GM12864 (cell line): ENCODE measurements around the gene MYL6.

Experiments
- DNase-seq: peaks from one replicate; pipeline ENCODE4 v3.0.0-alpha.2; 2011; ENCODE audit warnings: low read depth
- H3K4me3 ChIP-seq: 2 replicates; pipeline ENCODE4 v1.5.1; 2011; ENCODE audit warnings: mild to moderate bottlenecking, low read depth, low read length, control low read depth
- TF ChIP-seq, protein P1 (sequence below): IDR thresholded peaks from 2 replicates; pipeline ENCODE4 v1.5.1; 2011; ENCODE audit warnings: low read depth, mild to moderate bottlenecking, moderate library complexity, low read length, control low read depth, inconsistent platforms; ENCODE audit errors: missing control alignments

The MYL6 gene

DNA sequence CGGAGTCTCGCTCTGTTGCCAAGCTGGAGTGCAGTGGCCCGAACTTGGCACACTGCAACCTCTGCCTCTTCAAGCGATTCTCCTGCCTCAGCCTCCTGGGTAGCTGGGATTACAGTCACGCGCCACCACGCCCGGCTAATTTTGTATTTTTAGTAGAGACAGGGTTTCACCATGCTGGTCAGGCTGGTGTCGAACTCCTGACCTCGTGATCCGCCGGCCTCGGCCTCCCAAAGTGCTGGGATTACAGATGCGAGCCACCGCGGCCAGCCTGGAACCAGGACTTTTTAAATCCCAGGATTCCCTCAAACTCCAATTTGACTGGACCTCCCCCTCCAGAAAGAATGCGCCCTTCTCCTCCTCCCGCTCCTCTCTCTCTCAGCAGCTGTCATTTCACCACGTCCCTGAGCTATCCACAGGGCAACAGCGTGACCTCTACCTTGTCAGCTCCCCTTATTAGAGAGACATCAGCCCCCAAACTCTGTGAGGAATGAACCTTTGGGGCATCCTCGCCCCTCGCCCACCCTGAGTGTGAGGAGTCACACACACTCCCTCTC, 28.1 kb upstream of the MYL6 start:
- no peak for DNase-seq
- peak overlapping the region; percentile 88; the same call in 1 of the 2 replicates for H3K4me3 ChIP-seq
- TF ChIP-seq, protein P1, sequence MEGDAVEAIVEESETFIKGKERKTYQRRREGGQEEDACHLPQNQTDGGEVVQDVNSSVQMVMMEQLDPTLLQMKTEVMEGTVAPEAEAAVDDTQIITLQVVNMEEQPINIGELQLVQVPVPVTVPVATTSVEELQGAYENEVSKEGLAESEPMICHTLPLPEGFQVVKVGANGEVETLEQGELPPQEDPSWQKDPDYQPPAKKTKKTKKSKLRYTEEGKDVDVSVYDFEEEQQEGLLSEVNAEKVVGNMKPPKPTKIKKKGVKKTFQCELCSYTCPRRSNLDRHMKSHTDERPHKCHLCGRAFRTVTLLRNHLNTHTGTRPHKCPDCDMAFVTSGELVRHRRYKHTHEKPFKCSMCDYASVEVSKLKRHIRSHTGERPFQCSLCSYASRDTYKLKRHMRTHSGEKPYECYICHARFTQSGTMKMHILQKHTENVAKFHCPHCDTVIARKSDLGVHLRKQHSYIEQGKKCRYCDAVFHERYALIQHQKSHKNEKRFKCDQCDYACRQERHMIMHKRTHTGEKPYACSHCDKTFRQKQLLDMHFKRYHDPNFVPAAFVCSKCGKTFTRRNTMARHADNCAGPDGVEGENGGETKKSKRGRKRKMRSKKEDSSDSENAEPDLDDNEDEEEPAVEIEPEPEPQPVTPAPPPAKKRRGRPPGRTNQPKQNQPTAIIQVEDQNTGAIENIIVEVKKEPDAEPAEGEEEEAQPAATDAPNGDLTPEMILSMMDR = no peak

DNA sequence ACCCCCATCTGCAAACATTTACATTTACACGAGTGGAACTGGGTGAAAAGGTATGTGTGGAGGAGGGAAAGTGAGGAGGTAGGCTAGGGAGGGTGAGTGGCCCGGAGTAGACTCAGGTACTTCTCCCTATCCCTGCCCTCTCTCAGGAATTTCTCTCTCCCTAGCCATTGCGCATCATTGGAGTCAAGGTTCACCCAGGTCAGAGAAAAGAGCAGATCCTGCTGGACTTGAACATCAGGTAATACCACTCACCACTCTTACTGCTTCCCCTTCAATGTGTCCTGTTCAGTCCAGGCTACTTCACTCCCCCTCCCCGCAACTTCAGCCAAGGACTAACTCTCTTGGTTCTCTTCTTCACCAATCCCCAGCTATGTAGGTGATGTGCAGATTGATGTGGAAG, 27.3 kb upstream of the MYL6 start:
- no peak for DNase-seq
- H3K4me3 ChIP-seq = no peak overlapping the region

GRCh38 chr12:56134897-56135296, 23.3 kb upstream of the MYL6 start:
- DNase-seq = no peak
- TF ChIP-seq, protein P1 = no peak
- no peak overlapping the region for H3K4me3 ChIP-seq

More for the DNA sequence above, 27.3 kb upstream of the MYL6 start:
- TF ChIP-seq, protein P1 = no peak

DNA sequence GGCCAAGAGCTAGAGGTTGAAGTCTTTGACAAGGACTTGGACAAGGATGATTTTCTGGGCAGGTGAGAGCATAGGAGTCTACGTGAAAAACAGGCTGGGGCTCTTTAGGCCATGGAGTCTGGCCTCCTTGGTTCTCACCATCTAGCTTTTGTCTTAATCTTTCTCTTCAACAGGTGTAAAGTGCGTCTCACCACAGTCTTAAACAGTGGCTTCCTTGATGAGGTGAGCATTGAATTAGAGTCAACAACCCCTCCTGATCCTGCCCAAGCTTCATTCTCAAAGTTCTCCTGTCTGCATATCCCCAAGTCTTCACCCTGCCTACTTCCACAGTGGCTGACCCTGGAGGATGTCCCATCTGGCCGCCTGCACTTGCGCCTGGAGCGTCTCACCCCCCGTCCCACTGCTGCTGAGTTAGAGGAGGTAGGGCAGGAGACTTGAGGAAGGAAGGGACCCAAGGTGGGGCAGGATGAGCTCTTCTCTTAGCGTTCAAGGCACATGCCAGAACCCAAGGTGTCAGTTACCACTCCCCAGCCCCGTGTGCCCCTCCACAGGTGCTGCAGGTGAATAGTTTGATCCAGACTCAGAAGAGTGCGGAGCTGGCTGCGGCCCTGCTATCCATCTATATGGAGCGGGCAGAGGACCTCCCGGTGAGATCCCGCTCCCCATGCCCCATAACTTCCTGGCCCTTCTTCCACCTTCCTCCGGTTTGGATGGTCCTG, 20.1 kb upstream of the MYL6 start:
- TF ChIP-seq, protein P1 = no peak
- no peak for DNase-seq
- no peak overlapping the region for H3K4me3 ChIP-seq

DNA sequence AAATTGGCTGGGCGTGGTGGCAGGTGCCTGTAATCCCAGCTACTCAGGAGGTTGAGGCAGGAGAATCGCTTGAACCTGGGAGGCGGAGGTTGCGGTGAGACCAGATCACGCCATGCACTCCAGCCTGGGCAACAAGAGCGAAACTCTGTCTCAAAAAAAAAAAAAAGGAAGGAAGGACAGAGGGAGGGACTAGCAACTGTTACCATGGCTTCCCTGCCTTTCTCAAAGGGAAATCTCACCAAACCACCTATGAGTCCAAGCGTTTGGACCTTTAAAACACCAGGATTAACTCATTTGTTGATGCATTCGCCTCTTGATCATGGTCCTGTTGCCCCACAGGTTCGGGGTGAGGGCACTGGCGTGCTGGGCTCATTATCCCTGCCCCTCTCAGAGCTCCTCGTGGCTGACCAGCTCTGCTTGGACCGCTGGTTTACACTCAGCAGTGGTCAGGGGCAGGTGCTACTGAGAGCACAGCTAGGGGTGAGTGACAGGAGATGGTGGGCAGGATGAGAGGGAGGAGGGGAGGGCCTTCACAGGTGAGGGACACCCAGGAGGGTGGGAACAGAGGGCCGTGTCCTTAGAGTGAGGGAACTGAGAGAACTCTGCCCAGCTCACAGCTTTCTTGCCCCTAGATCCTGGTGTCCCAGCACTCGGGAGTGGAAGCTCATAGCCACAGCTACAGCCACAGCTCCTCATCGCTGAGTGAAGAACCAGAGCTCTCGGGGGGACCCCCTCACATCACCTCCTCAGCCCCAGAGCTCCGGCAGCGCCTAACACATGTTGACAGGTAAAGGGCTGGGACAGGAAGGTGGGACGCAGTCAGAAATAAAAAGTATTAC, 16.0 kb upstream of the MYL6 start:
- no peak for DNase-seq
- TF ChIP-seq, protein P1 = no peak
- no peak overlapping the region for H3K4me3 ChIP-seq

DNA sequence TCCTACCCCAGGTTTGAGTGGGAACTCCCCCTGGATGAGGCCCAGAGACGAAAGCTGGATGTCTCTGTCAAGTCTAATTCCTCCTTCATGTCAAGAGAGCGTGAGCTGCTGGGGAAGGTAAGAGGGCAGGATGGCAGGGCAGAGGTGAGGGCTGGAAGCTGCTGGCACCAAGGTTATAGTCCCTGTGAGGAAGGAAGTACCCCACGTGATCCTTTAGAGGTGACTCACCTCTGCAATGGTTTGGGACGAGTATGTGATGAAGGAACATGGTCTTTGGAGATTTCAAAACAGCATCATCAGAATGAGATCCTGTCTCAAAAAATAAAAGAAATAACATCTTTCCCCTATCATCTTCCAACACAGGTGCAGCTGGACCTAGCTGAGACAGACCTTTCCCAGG, 14.9 kb upstream of the MYL6 start:
- no peak for DNase-seq

More for the DNA sequence above, 14.9 kb upstream of the MYL6 start:
- TF ChIP-seq, protein P1 = no peak
- no peak overlapping the region for H3K4me3 ChIP-seq
